ENCODE measurements around the gene ADGRL4.

DNA sequence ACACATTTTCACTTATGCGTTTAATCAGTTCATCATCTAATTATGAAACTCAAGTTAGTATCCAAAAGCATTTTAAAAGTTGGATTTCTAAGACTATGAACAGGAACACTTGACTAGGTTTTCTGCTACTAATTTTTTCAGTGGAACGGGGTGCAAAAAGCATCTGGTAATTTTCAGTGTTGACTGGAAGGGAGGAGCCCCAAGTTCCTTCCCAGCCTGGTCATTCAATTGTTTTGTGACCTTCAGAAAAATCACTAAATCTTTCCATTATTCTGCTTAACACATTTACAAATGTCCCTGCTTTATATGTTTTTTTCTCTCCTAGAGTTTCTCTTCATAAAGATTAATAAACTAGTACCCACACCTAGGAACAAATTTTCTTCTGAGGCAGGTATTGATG, 6.0 kb upstream of the ADGRL4 start:
- TF ChIP-seq, protein P1, sequence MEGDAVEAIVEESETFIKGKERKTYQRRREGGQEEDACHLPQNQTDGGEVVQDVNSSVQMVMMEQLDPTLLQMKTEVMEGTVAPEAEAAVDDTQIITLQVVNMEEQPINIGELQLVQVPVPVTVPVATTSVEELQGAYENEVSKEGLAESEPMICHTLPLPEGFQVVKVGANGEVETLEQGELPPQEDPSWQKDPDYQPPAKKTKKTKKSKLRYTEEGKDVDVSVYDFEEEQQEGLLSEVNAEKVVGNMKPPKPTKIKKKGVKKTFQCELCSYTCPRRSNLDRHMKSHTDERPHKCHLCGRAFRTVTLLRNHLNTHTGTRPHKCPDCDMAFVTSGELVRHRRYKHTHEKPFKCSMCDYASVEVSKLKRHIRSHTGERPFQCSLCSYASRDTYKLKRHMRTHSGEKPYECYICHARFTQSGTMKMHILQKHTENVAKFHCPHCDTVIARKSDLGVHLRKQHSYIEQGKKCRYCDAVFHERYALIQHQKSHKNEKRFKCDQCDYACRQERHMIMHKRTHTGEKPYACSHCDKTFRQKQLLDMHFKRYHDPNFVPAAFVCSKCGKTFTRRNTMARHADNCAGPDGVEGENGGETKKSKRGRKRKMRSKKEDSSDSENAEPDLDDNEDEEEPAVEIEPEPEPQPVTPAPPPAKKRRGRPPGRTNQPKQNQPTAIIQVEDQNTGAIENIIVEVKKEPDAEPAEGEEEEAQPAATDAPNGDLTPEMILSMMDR (conservative IDR thresholded peaks at IDR 0.05), result no peak
- TF ChIP-seq ZFX (IDR thresholded peaks at IDR 0.05), result no peak

Data from C4-2B (cell line).